Transverse colon (tissue), 4 donors: ENCODE results near the gene UQCC5. TPM values are rescaled to one million over a fixed set of nuclear protein-coding genes. Genes with fewer than 3 reads are reported as not detected.

ENCODE experiments used
- DNase-seq: peaks from one replicate; pipeline ENCODE4 v3.0.0-alpha.2; 2019
- H3K27ac ChIP-seq, 4 donors: fragments of 200-600 bp; sonication (generic); 2 replicates each; pipeline ENCODE4 v1.5.1; 2016 to 2018; ENCODE audit warnings: inconsistent platforms in 4 of 4
- H3K27me3 ChIP-seq: fragments of 200-600 bp; sonication (generic); 2 replicates; pipeline ENCODE4 v1.5.1; 2017; ENCODE audit warnings: inconsistent platforms
- H3K36me3 ChIP-seq, 4 donors: fragments of 200-600 bp; sonication (generic); 2 replicates each; pipeline ENCODE4 v1.5.1; 2017 to 2019; ENCODE audit warnings: inconsistent platforms in 4 of 4
- H3K4me1 ChIP-seq, 4 donors: fragments of 200-600 bp; sonication (generic); 2 replicates each; pipeline ENCODE4 v1.5.1; 2017 to 2020; ENCODE audit warnings: inconsistent platforms in 4 of 4
- H3K4me3 ChIP-seq, 4 donors: fragments of 200-600 bp; sonication (generic); 1 replicate in 1 of 4; 2 replicates in 3 of 4; pipeline versions ENCODE4 v1.5.1 to v1.6.1; 2017 to 2019; ENCODE audit warnings: inconsistent platforms in 4 of 4
- H3K9me3 ChIP-seq, 2 donors: fragments of 200-600 bp; sonication (generic); 2 replicates each; pipeline ENCODE4 v1.5.1; 2017 to 2019; ENCODE audit warnings: inconsistent platforms in 2 of 2
- EP300 ChIP-seq: sonication (generic); formaldehyde crosslinking; IDR thresholded peaks from one replicate; pipeline ENCODE4 v1.6.1; 2017; ENCODE audit warnings: antibody characterized with exemption, low read depth
- POLR2A ChIP-seq: fragments of 450-650 bp; IDR thresholded peaks from one replicate; pipeline ENCODE4 v1.6.1; 2016; ENCODE audit warnings: antibody characterized with exemption, mild to moderate bottlenecking, moderate library complexity
- POLR2AphosphoS5 ChIP-seq, 3 donors: sonication (generic); formaldehyde crosslinking; IDR thresholded peaks; one replicate each; pipeline ENCODE4 v1.6.1; 2016; ENCODE audit warnings: antibody characterized with exemption in 3 of 3
- WGBS, 2 donors: methylation state at CpG; one replicate each; pipeline ENCODE4 v1.1.5; 2018; ENCODE audit warnings: low coverage in 1 of 2; 5-methylcytosine and 5-hydroxymethylcytosine counted together
- in situ Hi-C, 4 donors: fragments of 200-750 bp; cut with MboI; loops; one replicate each; pipeline versions ENCODE4 v1.15.0 to v1.15.1; 2017; ENCODE audit warnings: low sequenced_read_pairs in 3 of 4, low pct_ligation_motif_present in 1 of 4, low pct_unique_long_range_greater_than_20kb in 1 of 4
- intact Hi-C: fragments of 100-400 bp; cut with DNase I; formaldehyde crosslinking; loops from one replicate; pipeline ENCODE4 v1.15.1; 2023; ENCODE audit warnings: low total_unique reads
- total RNA-seq, 4 donors: library from RNA; depleted of rRNA; stranded (reverse); fragments of >200 nt; gene quantifications; one replicate each; pipeline ENCODE4 v1.1.0, GENCODE V29; 2016
- TF ChIP-seq, protein P1 (sequence below), 5 experiments: fragments of 200-600 bp in 3 of 5; fragments of 450-650 bp in 2 of 5; sonication (generic) in 3 of 5; IDR thresholded peaks; 1 replicate in 2 of 5; 2 replicates in 3 of 5; pipeline ENCODE4 v1.5.1; 2016 to 2017; ENCODE audit warnings: antibody characterized with exemption in 5 of 5, inconsistent platforms in 3 of 5, mild to moderate bottlenecking in 2 of 5, moderate library complexity in 1 of 5

Gene UQCC5
- total RNA-seq, 4 donors from 2014 or later = 2.6 to 22.1 (median 4.0) TPM; not detected in 1

DNA sequence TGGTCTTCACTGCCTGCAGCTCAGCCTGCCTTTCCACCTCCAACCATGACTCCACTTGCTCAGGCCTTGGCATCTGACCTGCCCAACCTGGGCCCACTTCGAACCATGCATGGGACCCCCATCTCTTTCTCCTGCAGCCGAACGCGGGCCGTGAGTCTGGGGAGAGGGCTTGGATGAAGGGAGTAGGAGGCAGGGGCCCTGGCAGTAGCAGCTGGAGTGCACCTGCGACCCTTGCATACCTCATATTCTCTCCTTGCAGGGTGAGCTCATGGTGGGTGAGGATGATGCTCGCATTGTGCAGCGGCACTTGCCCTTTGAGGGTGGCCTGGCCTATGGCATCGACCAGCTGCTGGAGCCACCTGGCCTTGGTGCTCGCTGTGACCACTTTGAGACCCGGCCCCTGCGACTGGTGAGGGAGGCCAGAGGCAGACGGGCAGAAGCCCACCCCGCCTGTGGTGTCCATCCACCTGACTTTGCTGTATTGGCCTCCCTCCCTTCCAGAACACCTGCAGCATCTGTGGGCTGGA is 16.2 kb upstream of the UQCC5 start:
- peaks cover 0 to 4% (median 0%) of the 10 kb centered on the region in 4 donors for H3K4me1 ChIP-seq
- H3K9me3 ChIP-seq = no peaks in the 10 kb centered on the region
- 80 to 94% methylated on average over 1 to 14 of the region's 14 CpGs for WGBS, 2 donors
- in situ Hi-C loops (no loop called here), intact Hi-C loops (no loop called here)
- TF ChIP-seq EP300 (no peak), POLR2AphosphoS5 (IDR thresholded peaks at IDR 0.05) (no peak), POLR2A (no peak)
- TF ChIP-seq, protein P1, sequence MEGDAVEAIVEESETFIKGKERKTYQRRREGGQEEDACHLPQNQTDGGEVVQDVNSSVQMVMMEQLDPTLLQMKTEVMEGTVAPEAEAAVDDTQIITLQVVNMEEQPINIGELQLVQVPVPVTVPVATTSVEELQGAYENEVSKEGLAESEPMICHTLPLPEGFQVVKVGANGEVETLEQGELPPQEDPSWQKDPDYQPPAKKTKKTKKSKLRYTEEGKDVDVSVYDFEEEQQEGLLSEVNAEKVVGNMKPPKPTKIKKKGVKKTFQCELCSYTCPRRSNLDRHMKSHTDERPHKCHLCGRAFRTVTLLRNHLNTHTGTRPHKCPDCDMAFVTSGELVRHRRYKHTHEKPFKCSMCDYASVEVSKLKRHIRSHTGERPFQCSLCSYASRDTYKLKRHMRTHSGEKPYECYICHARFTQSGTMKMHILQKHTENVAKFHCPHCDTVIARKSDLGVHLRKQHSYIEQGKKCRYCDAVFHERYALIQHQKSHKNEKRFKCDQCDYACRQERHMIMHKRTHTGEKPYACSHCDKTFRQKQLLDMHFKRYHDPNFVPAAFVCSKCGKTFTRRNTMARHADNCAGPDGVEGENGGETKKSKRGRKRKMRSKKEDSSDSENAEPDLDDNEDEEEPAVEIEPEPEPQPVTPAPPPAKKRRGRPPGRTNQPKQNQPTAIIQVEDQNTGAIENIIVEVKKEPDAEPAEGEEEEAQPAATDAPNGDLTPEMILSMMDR (IDR thresholded peaks at IDR 0.05) = no peak
- H3K27me3 ChIP-seq = no peaks in the 10 kb centered on the region
- no peak overlapping the region for H3K27ac ChIP-seq
- H3K4me3 ChIP-seq = no peak overlapping the region
- no peak for DNase-seq
- no peaks in the 10 kb centered on the region for H3K36me3 ChIP-seq

DNA sequence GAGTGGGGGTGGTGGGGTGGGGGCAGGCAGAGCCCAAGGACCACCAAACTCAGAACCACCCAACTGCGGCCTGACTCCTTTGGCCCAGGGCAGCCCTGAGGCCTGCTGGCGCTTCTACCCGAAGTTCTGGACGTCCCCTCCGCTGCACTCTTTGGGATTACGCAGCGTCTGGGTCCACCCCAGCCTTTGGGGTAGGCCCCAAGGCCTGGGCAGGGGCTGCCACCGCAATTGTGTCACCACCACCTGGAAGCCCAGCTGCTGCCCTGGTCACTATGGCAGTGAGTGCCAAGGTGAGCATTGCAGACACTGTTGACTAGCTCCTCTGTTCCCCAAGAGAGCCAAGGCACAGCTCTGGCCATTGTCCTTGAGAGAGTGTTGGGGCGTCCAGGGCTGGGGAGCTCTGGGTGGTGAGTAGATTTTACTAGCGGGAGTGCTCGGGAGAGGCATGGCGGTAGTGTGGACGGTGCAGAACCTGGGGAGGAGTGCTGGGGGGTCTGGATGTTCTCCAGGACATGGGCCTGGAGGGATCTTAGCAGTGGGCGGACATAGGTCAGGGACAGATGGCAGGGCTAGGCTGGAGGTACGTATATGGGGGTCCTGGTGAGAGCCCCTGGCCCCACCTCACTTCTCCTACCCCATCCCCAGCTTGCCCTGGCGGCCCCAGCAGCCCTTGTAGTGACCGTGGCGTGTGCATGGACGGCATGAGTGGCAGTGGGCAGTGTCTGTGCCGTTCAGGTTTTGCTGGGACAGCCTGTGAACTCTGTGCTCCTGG is 15.5 kb upstream of the UQCC5 start:
- Histone ChIP-seq H3K36me3 (no peaks in the 10 kb centered on the region), H3K4me1 (peaks cover 0 to 4% (median 0%) of the 10 kb centered on the region in 4 donors), H3K9me3 (no peaks in the 10 kb centered on the region), H3K4me3 (no peak overlapping the region), H3K27ac (no peak overlapping the region), H3K27me3 (no peaks in the 10 kb centered on the region)
- in situ Hi-C loops = no loop called here
- DNase-seq = no peak
- TF ChIP-seq EP300 = no peak
- no peak for TF ChIP-seq POLR2A
- TF ChIP-seq, protein P1 (IDR thresholded peaks at IDR 0.05) = no peak
- TF ChIP-seq POLR2AphosphoS5 (IDR thresholded peaks at IDR 0.05) = no peak
- WGBS, 2 donors = 87% methylated on average over 16 of the region's 20 CpGs; no CpG with 5 or more reads in 1 of the 2 donors
- intact Hi-C loops = no loop called here

DNA sequence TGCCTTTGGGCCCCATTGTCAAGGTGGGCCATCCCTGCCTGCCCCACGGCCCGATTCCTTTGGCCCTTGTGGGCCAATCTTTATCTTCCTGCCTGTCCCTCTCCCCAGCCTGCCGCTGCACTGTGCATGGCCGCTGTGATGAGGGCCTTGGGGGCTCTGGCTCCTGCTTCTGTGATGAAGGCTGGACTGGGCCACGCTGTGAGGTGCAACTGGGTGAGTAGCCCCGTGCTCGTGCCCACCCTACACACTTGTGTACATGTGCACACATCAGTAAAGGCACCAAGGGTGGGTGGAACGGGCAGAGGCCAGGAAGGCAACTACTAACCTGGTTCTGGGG is 14.9 kb upstream of the UQCC5 start:
- Histone ChIP-seq H3K27ac (no peak overlapping the region), H3K36me3 (no peaks in the 10 kb centered on the region), H3K4me3 (no peak overlapping the region), H3K4me1 (peaks cover 0 to 4% (median 0%) of the 10 kb centered on the region in 4 donors), H3K27me3 (no peaks in the 10 kb centered on the region), H3K9me3 (no peaks in the 10 kb centered on the region)
- WGBS, 2 donors = 93% methylated on average over 8 of the region's 8 CpGs; no CpG with 5 or more reads in 1 of the 2 donors
- no peak for DNase-seq
- intact Hi-C loops = no loop called here
- TF ChIP-seq POLR2A = no peak
- TF ChIP-seq EP300 = no peak
- TF ChIP-seq, protein P1 (IDR thresholded peaks at IDR 0.05) = no peak
- TF ChIP-seq POLR2AphosphoS5 (IDR thresholded peaks at IDR 0.05) = no peak
- in situ Hi-C loops = no loop called here

DNA sequence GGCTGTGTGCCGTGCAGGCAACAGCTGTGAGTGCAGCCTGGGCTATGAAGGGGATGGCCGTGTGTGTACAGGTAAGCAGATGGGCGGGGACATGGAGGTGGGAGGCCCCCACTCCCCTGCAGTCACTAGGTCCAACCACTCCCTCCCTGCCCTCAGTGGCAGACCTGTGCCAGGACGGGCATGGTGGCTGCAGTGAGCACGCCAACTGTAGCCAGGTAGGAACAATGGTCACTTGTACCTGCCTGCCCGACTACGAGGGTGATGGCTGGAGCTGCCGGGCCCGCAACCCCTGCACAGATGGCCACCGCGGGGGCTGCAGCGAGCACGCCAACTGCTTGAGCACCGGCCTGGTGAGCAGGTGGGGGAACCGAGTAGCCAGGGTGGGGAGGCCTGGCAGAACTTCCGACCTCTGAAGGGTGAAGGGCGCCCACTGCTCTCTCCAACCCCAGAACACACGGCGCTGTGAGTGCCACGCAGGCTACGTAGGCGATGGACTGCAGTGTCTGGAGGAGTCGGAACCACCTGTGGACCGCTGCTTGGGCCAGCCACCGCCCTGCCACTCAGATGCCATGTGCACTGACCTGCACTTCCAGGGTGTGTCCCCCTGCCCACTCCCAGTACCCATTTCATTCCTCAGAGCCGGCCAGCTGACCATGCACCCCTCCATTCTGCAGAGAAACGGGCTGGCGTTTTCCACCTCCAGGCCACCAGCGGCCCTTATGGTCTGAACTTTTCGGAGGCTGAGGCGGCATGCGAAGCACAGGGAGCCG is 14.3 kb upstream of the UQCC5 start:
- in situ Hi-C loops = no loop called here
- DNase-seq = no peak
- no peaks in the 10 kb centered on the region for H3K9me3 ChIP-seq
- intact Hi-C loops = no loop called here
- TF ChIP-seq POLR2AphosphoS5 (IDR thresholded peaks at IDR 0.05) (no peak), EP300 (no peak), POLR2A (no peak)
- TF ChIP-seq, protein P1 (IDR thresholded peaks at IDR 0.05) = no peak
- WGBS, 2 donors = 93% methylated on average over 33 of the region's 33 CpGs; no CpG with 5 or more reads in 1 of the 2 donors
- peaks cover 0 to 4% (median 0%) of the 10 kb centered on the region in 4 donors for H3K4me1 ChIP-seq
- no peaks in the 10 kb centered on the region for H3K27me3 ChIP-seq
- no peak overlapping the region for H3K27ac ChIP-seq
- H3K36me3 ChIP-seq = no peaks in the 10 kb centered on the region
- H3K4me3 ChIP-seq = no peak overlapping the region
